Ascending aorta (tissue), 2 donors: Measurements from ENCODE around the gene ALOX12. TPM values are rescaled to one million over a fixed set of nuclear protein-coding genes. Genes with fewer than 3 reads are reported as not detected.

Source experiments
- DNase-seq, 2 donors: peaks; one replicate each; pipeline ENCODE4 v3.0.0-alpha.2; 2019; ENCODE audit warnings: low spot score in 2 of 2
- H3K27ac ChIP-seq, 2 donors: fragments of 200-600 bp; sonication (generic); one replicate each; pipeline ENCODE4 v1.5.1; 2016 to 2017; ENCODE audit warnings: mild to moderate bottlenecking in 1 of 2
- H3K27me3 ChIP-seq: fragments of 200-600 bp; sonication (generic); one replicate; pipeline ENCODE4 v1.5.1; 2017
- H3K36me3 ChIP-seq, 2 donors: fragments of 200-600 bp; sonication (generic); one replicate each; pipeline ENCODE4 v1.5.1; 2016
- H3K4me1 ChIP-seq, 2 donors: fragments of 200-600 bp; sonication (generic); one replicate each; pipeline ENCODE4 v1.5.1; 2016 to 2017; ENCODE audit warnings: mild to moderate bottlenecking in 1 of 2
- H3K4me3 ChIP-seq, 2 donors: fragments of 200-600 bp; sonication (generic); one replicate each; pipeline ENCODE4 v1.5.1; 2016 to 2017; ENCODE audit warnings: mild to moderate bottlenecking in 1 of 2
- H3K9me3 ChIP-seq, 2 donors: fragments of 200-600 bp; sonication (generic); one replicate each; pipeline ENCODE4 v1.5.1; 2016
- CTCF ChIP-seq, 3 experiments: fragments of 200-600 bp in 2 of 3; fragments of 450-650 bp in 1 of 3; sonication (generic) in 2 of 3; IDR thresholded peaks; one replicate each; pipeline ENCODE4 v1.5.1; 2016 to 2019; ENCODE audit warnings: antibody characterized with exemption in 3 of 3, mild to moderate bottlenecking in 1 of 3, moderate library complexity in 1 of 3
- intact Hi-C: fragments of 100-400 bp; cut with DNase I; formaldehyde crosslinking; loops from one replicate; pipeline ENCODE4 v1.15.1; 2023
- total RNA-seq: library from RNA; depleted of rRNA; stranded (reverse); fragments of >200 nt; gene quantifications from one replicate; pipeline ENCODE4 v1.1.0, GENCODE V29; 2016

Gene ALOX12
- total RNA-seq, 1 donor from 2014 or later: not detected

- no peak for DNase-seq
- Histone ChIP-seq H3K4me1 (peaks cover 12 to 22% of the 10 kb centered on the region in 2 donors), H3K9me3 (no peaks in the 10 kb centered on the region), H3K27ac (no peak overlapping the region), H3K4me3 (peak overlapping the region in 1 of 2 donors; percentile 43), H3K36me3 (no peaks in the 10 kb centered on the region), H3K27me3 (peaks cover 7% of the 10 kb centered on the region)
- no peak for TF ChIP-seq CTCF (IDR thresholded peaks at IDR 0.05)
- intact Hi-C loops: no loop called here
These were observed 46.0 kb downstream of the ALOX12 start for GRCh38 chr17:7041607-7042500.

GRCh38 chr17:7042501-7043181 is 46.8 kb downstream of the ALOX12 start:
- TF ChIP-seq CTCF (IDR thresholded peaks at IDR 0.05): no peak

GRCh38 chr17:7043182-7043496 is 47.3 kb downstream of the ALOX12 start:
- Histone ChIP-seq H3K4me1 (peaks cover 12 to 22% of the 10 kb centered on the region in 2 donors), H3K27ac (no peak overlapping the region), H3K4me3 (peak overlapping the region; percentile 43 to 63), H3K9me3 (no peaks in the 10 kb centered on the region), H3K36me3 (no peaks in the 10 kb centered on the region), H3K27me3 (peaks cover 7% of the 10 kb centered on the region)
- DNase-seq: no peak
- intact Hi-C loops: no loop called here
- TF ChIP-seq CTCF (IDR thresholded peaks at IDR 0.05): no peak

More at GRCh38 chr17:7042501-7043181, 46.8 kb downstream of the ALOX12 start:
- peaks cover 12 to 22% of the 10 kb centered on the region in 2 donors for H3K4me1 ChIP-seq
- peak overlapping the region; percentile 43 to 63 for H3K4me3 ChIP-seq
- no peaks in the 10 kb centered on the region for H3K9me3 ChIP-seq
- H3K27me3 ChIP-seq: peaks cover 7% of the 10 kb centered on the region
- no peak overlapping the region for H3K27ac ChIP-seq
- no peak for DNase-seq
- intact Hi-C loops: no loop called here
- no peaks in the 10 kb centered on the region for H3K36me3 ChIP-seq

- Histone ChIP-seq H3K27me3 (peaks cover 7% of the 10 kb centered on the region), H3K4me1 (peaks cover 12 to 22% of the 10 kb centered on the region in 2 donors), H3K4me3 (peak within 1 kb of the TSS; percentile 43 to 63), H3K9me3 (no peaks in the 10 kb centered on the region), H3K27ac (no peak within 1 kb of the TSS), H3K36me3 (no peaks in the 10 kb centered on the region)
- DNase-seq: no peak
- intact Hi-C loops: loop anchor here (2.0 kb wide), 1 partner anchor 93 kb away; no protein-coding TSS in a partner anchor
- TF ChIP-seq CTCF (IDR thresholded peaks at IDR 0.05): no peak
These were observed 47.8 kb downstream of the ALOX12 start, which contains the start of gene SLC16A11 for GRCh38 chr17:7043497-7044198. Gene SLC16A11 (minus strand): TSS chr17:7044092. CDS start chr17:7043513, 579 bp downstream.

- no peak overlapping the region for H3K27ac ChIP-seq
- H3K9me3 ChIP-seq: no peaks in the 10 kb centered on the region
- no peaks in the 10 kb centered on the region for H3K36me3 ChIP-seq
- peak; percentile 60 to 82 (median 78) for TF ChIP-seq CTCF (IDR thresholded peaks at IDR 0.05)
- H3K27me3 ChIP-seq: peaks cover 7% of the 10 kb centered on the region
- intact Hi-C loops: loop anchor here (2.0 to 5.0 kb wide), 2 partner anchors 91 to 252 kb away; no protein-coding TSS in a partner anchor
- DNase-seq: no peak
- H3K4me1 ChIP-seq: peaks cover 12 to 22% of the 10 kb centered on the region in 2 donors
- H3K4me3 ChIP-seq: peak overlapping the region in 1 of 2 donors; percentile 26
These were observed 49.8 kb downstream of the ALOX12 start for GRCh38 chr17:7045492-7046126.
